ENCODE measurements around the gene NR3C1.

The NR3C1 gene

GRCh38 chr5:143342607-143343006 lies 60.9 kb downstream of the NR3C1 start:
- H3K4me3 ChIP-seq (ENCODE audit: control insufficient read depth, low read depth, low read length) = no peak overlapping the region
- no peak for DNase-seq (ENCODE audit: low read depth)
- TF ChIP-seq CTCF (conservative IDR thresholded peaks at IDR 0.05; ENCODE audit: control insufficient read depth, insufficient read depth, low read depth, low read length) = no peak

GRCh38 chr5:143341807-143342570 lies 61.5 kb downstream of the NR3C1 start:
- H3K4me3 ChIP-seq (ENCODE audit: control insufficient read depth, low read depth, low read length) = no peak overlapping the region
- DNase-seq (ENCODE audit: low read depth) = peak; percentile 88
- no peak for TF ChIP-seq CTCF (conservative IDR thresholded peaks at IDR 0.05; ENCODE audit: control insufficient read depth, insufficient read depth, low read depth, low read length)

GRCh38 chr5:143340891-143341685 lies 62.4 kb downstream of the NR3C1 start:
- no peak for TF ChIP-seq CTCF (conservative IDR thresholded peaks at IDR 0.05; ENCODE audit: control insufficient read depth, insufficient read depth, low read depth, low read length)
- H3K4me3 ChIP-seq (ENCODE audit: control insufficient read depth, low read depth, low read length) = no peak overlapping the region
- peak; percentile 37 for DNase-seq (ENCODE audit: low read depth)

GRCh38 chr5:143338658-143339366 lies 64.7 kb downstream of the NR3C1 start:
- DNase-seq (ENCODE audit: low read depth) = peak; percentile 82

GRCh38 chr5:143337946-143338345 lies 65.5 kb downstream of the NR3C1 start:
- no peak overlapping the region for H3K4me3 ChIP-seq (ENCODE audit: control insufficient read depth, low read depth, low read length)
- no peak for TF ChIP-seq CTCF (conservative IDR thresholded peaks at IDR 0.05; ENCODE audit: control insufficient read depth, insufficient read depth, low read depth, low read length)
- no peak for DNase-seq (ENCODE audit: low read depth)

More at GRCh38 chr5:143338658-143339366, 64.7 kb downstream of the NR3C1 start:
- H3K4me3 ChIP-seq (ENCODE audit: control insufficient read depth, low read depth, low read length) = no peak overlapping the region
- no peak for TF ChIP-seq CTCF (conservative IDR thresholded peaks at IDR 0.05; ENCODE audit: control insufficient read depth, insufficient read depth, low read depth, low read length)

- no peak for DNase-seq (ENCODE audit: low read depth)
- no peak overlapping the region for H3K4me3 ChIP-seq (ENCODE audit: control insufficient read depth, low read depth, low read length)
- no peak for TF ChIP-seq CTCF (conservative IDR thresholded peaks at IDR 0.05; ENCODE audit: control insufficient read depth, insufficient read depth, low read depth, low read length)
These were observed 67.0 kb downstream of the NR3C1 start for GRCh38 chr5:143336485-143336884.

All from fibroblast of mammary gland (primary cell).